Measurements from ENCODE around the gene METRNL. TPM values are rescaled to one million over a fixed set of nuclear protein-coding genes. Genes with fewer than 3 reads are reported as not detected.

METRNL gene
- total RNA-seq, 1 donor from 2014 or later: 14.7 TPM

- Mint-ChIP-seq H3K9me3 (peaks cover 3% of the 10 kb centered on the region), H3K4me3 (peak overlapping the region; percentile 90), H3K27ac (ENCODE audit: unreplicated experiment) (no peak overlapping the region), H3K36me3 (ENCODE audit: low read depth) (peaks cover 13% of the 10 kb centered on the region), H3K27me3 (ENCODE audit: low read depth) (no peaks in the 10 kb centered on the region), H3K4me1 (peaks cover 5% of the 10 kb centered on the region)
- no peak for DNase-seq (ENCODE audit: low read depth, low spot score)
- no peak for TF ChIP-seq CTCF (conservative IDR thresholded peaks at IDR 0.05)
Measured at GRCh38 chr17:83050651-83051395, 28.6 kb upstream of the METRNL start.

- peaks cover 5% of the 10 kb centered on the region for H3K4me1 Mint-ChIP-seq
- TF ChIP-seq CTCF (conservative IDR thresholded peaks at IDR 0.05): no peak
- peaks cover 2% of the 10 kb centered on the region for H3K9me3 Mint-ChIP-seq
- DNase-seq (ENCODE audit: low read depth, low spot score): peak; percentile 93
- H3K27ac Mint-ChIP-seq (ENCODE audit: unreplicated experiment): peak overlapping the region; percentile 75
- H3K36me3 Mint-ChIP-seq (ENCODE audit: low read depth): peaks cover 10% of the 10 kb centered on the region
- peak overlapping the region; percentile 79 for H3K4me3 Mint-ChIP-seq
- no peaks in the 10 kb centered on the region for H3K27me3 Mint-ChIP-seq (ENCODE audit: low read depth)
Measured at GRCh38 chr17:83051396-83052240, 27.8 kb upstream of the METRNL start.

GRCh38 chr17:83052241-83052564 lies 27.2 kb upstream of the METRNL start:
- Mint-ChIP-seq H3K27me3 (ENCODE audit: low read depth) (no peaks in the 10 kb centered on the region), H3K9me3 (no peaks in the 10 kb centered on the region), H3K36me3 (ENCODE audit: low read depth) (peaks cover 7% of the 10 kb centered on the region), H3K27ac (ENCODE audit: unreplicated experiment) (peak overlapping the region; percentile 75), H3K4me3 (peak overlapping the region; percentile 79), H3K4me1 (peaks cover 5% of the 10 kb centered on the region)
- no peak for TF ChIP-seq CTCF (conservative IDR thresholded peaks at IDR 0.05)
- DNase-seq (ENCODE audit: low read depth, low spot score): no peak

GRCh38 chr17:83053021-83053681 lies 26.3 kb upstream of the METRNL start:
- peaks cover 3% of the 10 kb centered on the region for H3K36me3 Mint-ChIP-seq (ENCODE audit: low read depth)
- no peaks in the 10 kb centered on the region for H3K9me3 Mint-ChIP-seq
- DNase-seq (ENCODE audit: low read depth, low spot score): no peak
- H3K4me1 Mint-ChIP-seq: peaks cover 5% of the 10 kb centered on the region
- H3K4me3 Mint-ChIP-seq: no peak overlapping the region
- H3K27ac Mint-ChIP-seq (ENCODE audit: unreplicated experiment): no peak overlapping the region
- H3K27me3 Mint-ChIP-seq (ENCODE audit: low read depth): no peaks in the 10 kb centered on the region
- no peak for TF ChIP-seq CTCF (conservative IDR thresholded peaks at IDR 0.05)

- no peak for DNase-seq (ENCODE audit: low read depth, low spot score)
- Mint-ChIP-seq H3K36me3 (ENCODE audit: low read depth) (no peaks in the 10 kb centered on the region), H3K4me1 (peaks cover 5% of the 10 kb centered on the region), H3K27ac (ENCODE audit: unreplicated experiment) (no peak overlapping the region), H3K9me3 (no peaks in the 10 kb centered on the region), H3K27me3 (ENCODE audit: low read depth) (no peaks in the 10 kb centered on the region), H3K4me3 (no peak overlapping the region)
- no peak for TF ChIP-seq CTCF (conservative IDR thresholded peaks at IDR 0.05)
Measured at GRCh38 chr17:83053739-83054451, 25.5 kb upstream of the METRNL start.

Measured in neural crest cell (in vitro differentiated cells).